ENCODE data around the gene FAM228B. TPM values are rescaled to one million over a fixed set of nuclear protein-coding genes. Genes with fewer than 3 reads are reported as not detected.
A peak's percentile ranks its signal among the peaks of the same experiment; 100 is the strongest.

Gene FAM228B
- total RNA-seq, 1 donor from 2014 or later, result 21.3 TPM

GRCh38 chr2:24158131-24158530 lies 34.9 kb downstream of the FAM228B start:
- H3K36me3 Mint-ChIP-seq (ENCODE audit: low read depth), result peaks cover 30% of the 10 kb centered on the region
- peaks cover 7% of the 10 kb centered on the region for H3K9me3 Mint-ChIP-seq
- peak overlapping the region; percentile 44 for H3K27ac Mint-ChIP-seq (ENCODE audit: unreplicated experiment)
- H3K4me1 Mint-ChIP-seq, result no peaks in the 10 kb centered on the region
- TF ChIP-seq, protein P1, sequence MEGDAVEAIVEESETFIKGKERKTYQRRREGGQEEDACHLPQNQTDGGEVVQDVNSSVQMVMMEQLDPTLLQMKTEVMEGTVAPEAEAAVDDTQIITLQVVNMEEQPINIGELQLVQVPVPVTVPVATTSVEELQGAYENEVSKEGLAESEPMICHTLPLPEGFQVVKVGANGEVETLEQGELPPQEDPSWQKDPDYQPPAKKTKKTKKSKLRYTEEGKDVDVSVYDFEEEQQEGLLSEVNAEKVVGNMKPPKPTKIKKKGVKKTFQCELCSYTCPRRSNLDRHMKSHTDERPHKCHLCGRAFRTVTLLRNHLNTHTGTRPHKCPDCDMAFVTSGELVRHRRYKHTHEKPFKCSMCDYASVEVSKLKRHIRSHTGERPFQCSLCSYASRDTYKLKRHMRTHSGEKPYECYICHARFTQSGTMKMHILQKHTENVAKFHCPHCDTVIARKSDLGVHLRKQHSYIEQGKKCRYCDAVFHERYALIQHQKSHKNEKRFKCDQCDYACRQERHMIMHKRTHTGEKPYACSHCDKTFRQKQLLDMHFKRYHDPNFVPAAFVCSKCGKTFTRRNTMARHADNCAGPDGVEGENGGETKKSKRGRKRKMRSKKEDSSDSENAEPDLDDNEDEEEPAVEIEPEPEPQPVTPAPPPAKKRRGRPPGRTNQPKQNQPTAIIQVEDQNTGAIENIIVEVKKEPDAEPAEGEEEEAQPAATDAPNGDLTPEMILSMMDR (conservative IDR thresholded peaks at IDR 0.05), result no peak
- DNase-seq (ENCODE audit: low read depth, low spot score), result no peak
- no peaks in the 10 kb centered on the region for H3K27me3 Mint-ChIP-seq (ENCODE audit: low read depth)
- H3K4me3 Mint-ChIP-seq, result no peak overlapping the region

DNA sequence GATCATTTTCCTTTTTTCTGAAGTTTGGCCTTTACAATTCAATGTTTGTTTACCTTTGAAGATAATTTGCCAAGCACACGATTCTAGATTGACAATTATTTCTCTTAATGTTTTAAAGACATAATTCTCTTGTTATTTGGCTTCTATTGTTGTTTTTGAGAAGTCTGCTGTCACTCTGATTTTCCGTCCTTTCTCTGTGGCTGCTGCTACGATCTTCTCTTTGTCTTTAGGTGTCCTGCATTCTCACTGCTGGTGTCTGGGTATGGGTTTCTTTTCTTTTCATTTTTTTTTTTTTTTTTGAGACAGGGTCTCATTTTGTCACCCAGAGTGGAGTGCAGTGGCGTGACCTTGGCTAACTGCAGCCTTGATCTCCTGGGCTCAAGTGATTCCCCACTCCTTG lies 36.4 kb downstream of the FAM228B start:
- peaks cover 30% of the 10 kb centered on the region for H3K36me3 Mint-ChIP-seq (ENCODE audit: low read depth)
- H3K4me3 Mint-ChIP-seq, result no peak overlapping the region
- TF ChIP-seq, protein P1 (conservative IDR thresholded peaks at IDR 0.05), result no peak
- H3K9me3 Mint-ChIP-seq, result peaks cover 7% of the 10 kb centered on the region
- H3K27ac Mint-ChIP-seq (ENCODE audit: unreplicated experiment), result no peak overlapping the region
- H3K27me3 Mint-ChIP-seq (ENCODE audit: low read depth), result no peaks in the 10 kb centered on the region
- no peak for DNase-seq (ENCODE audit: low read depth, low spot score)
- H3K4me1 Mint-ChIP-seq, result no peaks in the 10 kb centered on the region

- H3K36me3 Mint-ChIP-seq (ENCODE audit: low read depth), result peaks cover 30% of the 10 kb centered on the region
- no peaks in the 10 kb centered on the region for H3K4me1 Mint-ChIP-seq
- H3K27ac Mint-ChIP-seq (ENCODE audit: unreplicated experiment), result no peak overlapping the region
- H3K4me3 Mint-ChIP-seq, result no peak overlapping the region
- H3K9me3 Mint-ChIP-seq, result peaks cover 7% of the 10 kb centered on the region
- DNase-seq (ENCODE audit: low read depth, low spot score), result no peak
- no peaks in the 10 kb centered on the region for H3K27me3 Mint-ChIP-seq (ENCODE audit: low read depth)
- TF ChIP-seq, protein P1 (conservative IDR thresholded peaks at IDR 0.05), result no peak
These were observed 37.5 kb downstream of the FAM228B start for GRCh38 chr2:24160761-24161160.

- no peak for DNase-seq (ENCODE audit: low read depth, low spot score)
- Mint-ChIP-seq H3K4me1 (no peaks in the 10 kb centered on the region), H3K27me3 (ENCODE audit: low read depth) (no peaks in the 10 kb centered on the region), H3K36me3 (ENCODE audit: low read depth) (peaks cover 28% of the 10 kb centered on the region), H3K4me3 (no peak overlapping the region), H3K9me3 (peaks cover 7% of the 10 kb centered on the region), H3K27ac (ENCODE audit: unreplicated experiment) (no peak overlapping the region)
- TF ChIP-seq, protein P1 (conservative IDR thresholded peaks at IDR 0.05), result no peak
These were observed 39.2 kb downstream of the FAM228B start for GRCh38 chr2:24162494-24162893.

DNA sequence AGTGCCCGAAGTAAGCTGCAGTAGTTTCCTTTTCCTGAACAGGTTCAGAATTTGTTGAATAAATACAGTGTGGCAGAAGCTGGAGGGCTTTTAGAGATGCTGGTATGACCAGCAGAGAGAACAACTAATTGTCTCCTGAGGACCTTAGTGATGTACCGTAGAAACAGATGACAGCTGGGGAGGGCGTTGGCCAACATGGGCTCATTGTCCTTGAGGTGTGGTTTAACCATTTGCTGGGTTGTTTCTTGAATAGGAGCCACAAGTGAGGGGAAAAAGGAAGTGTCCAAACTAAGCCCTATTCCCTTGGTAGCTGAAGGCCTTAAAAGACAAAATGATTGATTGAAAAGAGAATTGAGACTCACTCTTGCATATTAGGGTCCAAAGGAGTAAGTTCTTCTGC lies 39.9 kb downstream of the FAM228B start:
- Mint-ChIP-seq H3K36me3 (ENCODE audit: low read depth) (peaks cover 26% of the 10 kb centered on the region), H3K4me1 (no peaks in the 10 kb centered on the region), H3K4me3 (no peak overlapping the region), H3K27me3 (ENCODE audit: low read depth) (no peaks in the 10 kb centered on the region), H3K9me3 (peaks cover 7% of the 10 kb centered on the region), H3K27ac (ENCODE audit: unreplicated experiment) (no peak overlapping the region)
- DNase-seq (ENCODE audit: low read depth, low spot score), result no peak
- TF ChIP-seq, protein P1 (conservative IDR thresholded peaks at IDR 0.05), result no peak

DNA sequence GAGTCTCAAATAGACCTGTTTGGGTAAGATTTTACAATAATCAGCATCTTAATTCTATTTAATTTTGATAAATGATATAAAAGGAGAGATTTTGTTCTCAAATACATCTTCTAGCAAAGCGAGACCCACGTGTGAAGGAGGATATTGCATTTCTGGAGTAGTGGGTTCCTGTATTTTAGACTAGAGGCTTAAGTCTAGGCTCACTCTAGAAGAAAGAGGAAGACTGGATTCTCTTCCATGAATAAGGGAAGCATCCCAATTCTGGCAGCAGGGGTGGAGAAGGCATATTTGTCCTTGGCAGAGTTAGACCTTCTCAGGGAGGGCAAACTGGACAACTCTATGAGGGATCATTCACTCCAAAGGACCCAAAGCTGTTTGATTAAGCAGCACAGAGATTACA lies 40.3 kb downstream of the FAM228B start:
- Mint-ChIP-seq H3K4me3 (no peak overlapping the region), H3K36me3 (ENCODE audit: low read depth) (peaks cover 22% of the 10 kb centered on the region), H3K27me3 (ENCODE audit: low read depth) (no peaks in the 10 kb centered on the region), H3K9me3 (peaks cover 7% of the 10 kb centered on the region), H3K4me1 (no peaks in the 10 kb centered on the region), H3K27ac (ENCODE audit: unreplicated experiment) (no peak overlapping the region)
- no peak for DNase-seq (ENCODE audit: low read depth, low spot score)
- TF ChIP-seq, protein P1 (conservative IDR thresholded peaks at IDR 0.05), result no peak

Measured in neural crest cell (in vitro differentiated cells).